ENCODE results near the gene TMEM258.

DNA sequence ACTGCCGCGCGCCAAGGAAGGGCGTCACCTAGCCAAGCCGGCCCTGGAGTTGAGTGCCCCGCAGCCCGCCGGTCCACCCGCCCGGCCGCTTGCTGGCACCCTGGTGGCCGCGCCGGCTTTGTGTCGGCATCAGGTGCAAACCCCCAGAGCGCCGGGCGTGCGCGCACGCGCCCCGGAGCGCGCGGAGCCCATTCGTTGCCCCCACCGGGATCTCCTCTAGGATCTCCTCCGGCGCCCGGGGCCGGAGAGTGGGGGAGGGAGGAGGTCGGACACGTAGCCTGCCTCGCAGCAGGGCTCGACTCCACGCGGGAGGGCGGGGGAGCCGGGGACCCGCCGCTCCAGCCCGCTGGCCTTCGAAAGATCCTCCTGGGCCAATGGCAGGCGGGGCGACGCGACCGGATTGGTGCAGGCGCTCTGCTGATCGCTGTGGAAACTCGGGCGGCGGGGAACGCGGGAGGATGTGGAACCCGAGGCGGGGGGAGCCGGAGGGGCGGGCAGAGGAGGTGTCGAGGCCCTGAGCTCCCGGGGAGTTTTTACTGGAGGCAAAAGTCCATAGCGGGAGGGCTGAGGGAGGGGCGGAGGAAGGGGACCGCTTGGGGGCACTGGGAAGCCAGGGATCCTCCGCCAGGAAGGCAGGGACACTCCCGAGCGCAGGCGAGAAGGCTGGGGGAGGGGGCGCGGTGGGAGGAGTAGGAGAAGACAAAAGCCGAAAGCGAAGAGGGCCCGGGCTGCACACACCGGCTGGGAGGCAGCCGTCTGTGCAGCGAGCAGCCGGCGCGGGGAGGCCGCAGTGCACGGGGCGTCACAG, 35.4 kb upstream of the TMEM258 start, which contains the start of gene FADS2:
- TF ChIP-seq EP300 (IDR thresholded peaks at IDR 0.05) (peak in 1 of 2 experiments; percentile 46; a peak in 1 of 5 replicates), CTCF (IDR thresholded peaks at IDR 0.05) (peak; percentile 8; the same call in 1 of the 3 replicates), BHLHE40 (IDR thresholded peaks at IDR 0.05; ENCODE audit: low read depth, low read length) (no peak), CEBPB (IDR thresholded peaks at IDR 0.05) (no peak), POLR2A (IDR thresholded peaks at IDR 0.05; ENCODE audit: low read length) (peak; percentile 98)

Measured in A549 (cell line).